Thymus (tissue), 11 donors: ENCODE results near the gene PHC2. TPM values are rescaled to one million over a fixed set of nuclear protein-coding genes. Genes with fewer than 3 reads are reported as not detected.

Experiments
- DNase-seq, 9 donors: peaks; one replicate each; pipeline ENCODE4 v3.0.0-alpha.2; 2013; ENCODE audit warnings: low spot score in 9 of 9, low read depth in 6 of 9, missing footprints in 1 of 9
- H3K27ac ChIP-seq, 2 donors: one replicate each; pipeline ENCODE4 v1.5.1; 2013; ENCODE audit warnings: control low read depth in 1 of 2, low read depth in 1 of 2, low read length in 1 of 2, mild to moderate bottlenecking in 1 of 2, moderate library complexity in 1 of 2
- H3K27me3 ChIP-seq, 2 donors: one replicate each; pipeline ENCODE4 v1.5.1; 2013; ENCODE audit warnings: low read length in 1 of 2; ENCODE audit not compliant: control insufficient read depth in 2 of 2, insufficient read depth in 1 of 2
- H3K36me3 ChIP-seq, 2 donors: one replicate each; pipeline ENCODE4 v1.5.1; 2013; ENCODE audit warnings: low read length in 1 of 2, mild to moderate bottlenecking in 1 of 2, moderate library complexity in 1 of 2; ENCODE audit not compliant: control insufficient read depth in 2 of 2, insufficient read depth in 2 of 2
- H3K4me1 ChIP-seq, 2 donors: one replicate each; pipeline ENCODE4 v1.5.1; 2013; ENCODE audit warnings: low read length in 2 of 2; ENCODE audit not compliant: control insufficient read depth in 2 of 2, insufficient read depth in 2 of 2
- H3K4me3 ChIP-seq, 2 donors: one replicate each; pipeline ENCODE4 v1.5.1; 2013; ENCODE audit warnings: low read length in 2 of 2, control low read depth in 1 of 2, mild to moderate bottlenecking in 1 of 2
- H3K9me3 ChIP-seq, 2 donors: one replicate each; pipeline ENCODE4 v1.5.1; 2013; ENCODE audit warnings: low read length in 1 of 2, mild to moderate bottlenecking in 1 of 2; ENCODE audit not compliant: control insufficient read depth in 2 of 2, insufficient read depth in 1 of 2
- WGBS: extraction: QIAGEN DNeasy Blood & Tissue Kit; methylation state at CpG from one replicate; pipeline ENCODE4 v1.1.7; 2013; 5-methylcytosine and 5-hydroxymethylcytosine counted together
- polyA plus RNA-seq: library from polyadenylated mRNA; stranded (reverse); fragments of 200-250 nt; gene quantifications from one replicate; pipeline ENCODE4 v1.2.3, GENCODE V29; 2013
- total RNA-seq: library from RNA; stranded (reverse); fragments of 120-200 nt; gene quantifications from one replicate; pipeline ENCODE4 v1.2.4, GENCODE V29; 2013
- donor health status: healthy.

Gene PHC2
- total and polyA plus RNA-seq, 2 donors: 35.0 to 79.0 TPM

DNA sequence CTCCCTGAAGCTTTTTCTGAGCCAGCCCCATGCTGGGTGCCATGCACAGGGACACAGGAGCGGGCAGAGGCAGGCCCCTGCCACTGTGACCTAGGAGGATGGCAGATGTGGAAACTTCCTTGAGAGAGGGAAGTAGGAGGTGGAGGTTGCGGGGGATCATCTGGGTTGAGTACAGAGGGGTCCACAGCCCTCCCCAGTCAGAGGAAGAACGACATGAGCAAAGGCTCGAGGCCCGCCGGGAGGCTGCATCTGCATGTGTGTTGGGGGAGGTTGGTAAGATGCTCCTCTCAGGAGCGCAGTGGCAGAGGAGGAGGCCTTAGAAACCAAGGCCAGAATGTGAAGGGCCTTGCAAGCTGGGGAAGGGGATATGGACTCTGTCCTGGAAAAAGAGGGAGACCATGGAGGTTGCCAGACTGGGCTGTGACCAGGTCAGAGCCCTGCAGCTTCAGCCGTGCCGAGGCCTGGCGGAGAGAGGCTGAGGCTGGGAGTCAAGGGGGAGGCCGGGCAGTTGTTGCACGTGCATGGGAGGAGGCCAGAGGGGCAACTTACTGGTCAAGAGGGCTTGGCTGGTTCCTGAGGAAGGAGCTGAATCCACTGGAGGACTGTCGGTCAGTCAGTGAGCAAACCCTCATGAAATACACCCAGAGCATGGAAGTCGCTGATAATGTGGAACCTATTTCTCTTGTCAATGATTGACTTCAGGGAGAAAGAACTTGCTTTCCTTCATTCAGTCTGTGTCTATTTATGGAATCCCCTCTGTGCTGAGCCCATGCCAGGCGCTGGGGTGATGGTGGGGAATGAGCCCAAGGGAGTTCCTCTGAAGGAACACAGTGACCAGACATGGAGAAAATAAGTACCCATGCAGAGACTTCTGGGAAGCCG lies 141.7 kb downstream of the PHC2 start:
- Histone ChIP-seq H3K4me3 (no peak overlapping the region), H3K27me3 (no peaks in the 10 kb centered on the region), H3K36me3 (peaks cover 27 to 31% of the 10 kb centered on the region in 2 donors), H3K27ac (no peak overlapping the region), H3K9me3 (peaks cover 0 to 1% of the 10 kb centered on the region in 2 donors), H3K4me1 (no peaks in the 10 kb centered on the region)
- WGBS: 98% methylated on average over 16 of the region's 16 CpGs
- no peak for DNase-seq

DNA sequence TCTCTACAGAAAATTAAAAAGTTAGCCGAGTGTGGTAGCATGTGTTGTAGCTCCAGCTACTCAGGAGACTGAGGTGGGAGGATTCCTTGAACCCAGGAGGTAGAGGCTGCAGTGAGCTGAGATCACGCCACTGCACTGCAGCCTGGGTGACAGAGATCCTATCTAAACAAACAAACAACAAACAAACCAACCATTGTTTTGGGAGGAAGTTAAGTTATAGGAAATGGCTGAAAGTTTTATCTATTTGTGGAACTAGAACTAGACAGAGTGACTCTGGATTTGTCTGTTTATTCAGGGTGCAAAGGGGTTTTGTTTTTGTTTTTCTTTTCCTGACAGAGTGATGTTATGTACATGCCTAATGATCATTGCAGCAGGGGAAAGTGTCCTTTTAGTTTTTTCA lies 143.6 kb downstream of the PHC2 start:
- DNase-seq: no peak
- WGBS: 97% methylated on average over 2 of the region's 2 CpGs
- Histone ChIP-seq H3K9me3 (peaks cover 0 to 1% of the 10 kb centered on the region in 2 donors), H3K36me3 (peaks cover 22 to 27% of the 10 kb centered on the region in 2 donors), H3K4me3 (no peak overlapping the region), H3K27ac (no peak overlapping the region), H3K4me1 (no peaks in the 10 kb centered on the region), H3K27me3 (no peaks in the 10 kb centered on the region)

DNA sequence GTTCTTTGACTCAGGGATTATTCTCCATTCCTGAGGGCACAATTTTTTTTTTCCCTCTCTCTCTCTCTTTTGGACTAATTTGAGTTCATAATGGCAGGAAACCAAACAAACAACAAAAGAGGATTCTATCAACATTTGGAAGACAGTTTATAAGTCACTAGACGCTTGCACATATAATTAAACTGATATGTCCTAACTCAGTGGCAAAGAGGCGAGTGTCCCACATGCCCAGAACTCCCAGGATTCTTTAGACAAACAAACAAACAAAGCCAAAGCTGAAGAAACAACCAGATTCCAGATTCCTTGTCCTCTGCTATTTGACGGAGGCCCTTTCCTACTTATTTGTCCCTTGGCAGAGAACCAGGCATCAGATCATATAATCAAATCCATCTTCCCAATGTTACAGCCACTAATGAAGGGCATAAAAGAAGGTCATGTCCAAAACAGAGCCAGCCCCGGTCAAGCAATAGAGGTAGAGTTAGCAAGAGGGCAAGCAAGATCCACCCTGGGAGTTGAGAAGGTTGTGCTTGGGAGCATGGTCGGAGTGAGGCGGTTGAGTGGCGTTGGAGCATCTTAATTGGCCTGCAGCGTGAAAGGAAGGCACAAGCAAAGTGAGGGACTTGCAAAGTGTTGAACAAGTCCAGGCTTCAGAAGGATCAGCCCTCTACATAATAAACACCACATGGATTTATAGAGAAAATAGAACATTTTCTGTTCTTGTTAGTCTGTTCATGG lies 144.3 kb downstream of the PHC2 start:
- Histone ChIP-seq H3K36me3 (peaks cover 27 to 33% of the 10 kb centered on the region in 2 donors), H3K27me3 (no peaks in the 10 kb centered on the region), H3K27ac (no peak overlapping the region), H3K4me1 (no peaks in the 10 kb centered on the region), H3K4me3 (no peak overlapping the region), H3K9me3 (peaks cover 0 to 1% of the 10 kb centered on the region in 2 donors)
- WGBS: 95% methylated on average over 8 of the region's 8 CpGs
- no peak for DNase-seq

DNA sequence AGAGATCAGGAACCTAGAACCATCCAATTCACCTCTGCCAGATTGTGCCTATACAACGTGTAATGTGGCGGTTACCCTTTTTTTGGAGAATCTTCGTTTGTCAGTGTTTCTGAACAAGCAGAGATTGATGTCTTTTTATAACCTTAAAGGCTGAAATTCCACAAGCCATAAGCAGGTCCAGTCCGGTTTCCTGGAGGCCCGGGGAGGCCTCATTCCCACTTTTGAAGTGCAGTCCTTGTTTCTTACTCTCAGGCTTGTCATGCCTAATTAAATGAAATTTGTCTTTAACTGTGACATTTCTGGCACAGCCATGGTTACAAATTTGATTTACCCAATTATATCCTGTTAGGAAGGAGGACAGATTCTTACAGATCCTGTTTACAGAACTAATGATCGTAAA lies 146.8 kb downstream of the PHC2 start:
- no peak for DNase-seq
- peaks cover 43 to 45% of the 10 kb centered on the region in 2 donors for H3K36me3 ChIP-seq
- no peaks in the 10 kb centered on the region for H3K27me3 ChIP-seq
- no peak overlapping the region for H3K27ac ChIP-seq
- H3K9me3 ChIP-seq: no peaks in the 10 kb centered on the region
- WGBS: 96% methylated on average over 6 of the region's 6 CpGs
- H3K4me3 ChIP-seq: no peak overlapping the region
- no peaks in the 10 kb centered on the region for H3K4me1 ChIP-seq

DNA sequence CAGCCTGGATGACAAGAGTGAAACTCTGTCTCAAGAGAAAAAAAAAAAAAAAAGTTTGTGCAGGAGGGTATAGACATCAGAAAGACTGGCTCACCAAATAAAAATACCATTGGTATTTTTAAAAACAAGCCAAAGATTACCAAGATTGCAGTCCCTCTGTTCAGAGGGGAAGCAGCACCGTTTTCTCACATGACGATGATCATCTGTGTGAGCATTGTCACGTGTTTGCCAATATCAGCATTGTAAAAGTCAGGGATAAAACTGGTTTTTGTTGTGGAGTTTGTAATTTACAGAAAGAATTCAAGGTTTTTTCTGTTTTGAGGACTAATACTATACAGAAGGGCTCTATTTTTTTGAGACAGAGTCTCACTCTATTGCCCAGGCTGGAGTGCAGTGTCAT lies 148.1 kb downstream of the PHC2 start:
- Histone ChIP-seq H3K9me3 (no peaks in the 10 kb centered on the region), H3K27me3 (no peaks in the 10 kb centered on the region), H3K36me3 (peaks cover 41 to 45% of the 10 kb centered on the region in 2 donors), H3K27ac (no peak overlapping the region), H3K4me3 (no peak overlapping the region), H3K4me1 (no peaks in the 10 kb centered on the region)
- DNase-seq: no peak
- WGBS: 99% methylated on average over 3 of the region's 3 CpGs

DNA sequence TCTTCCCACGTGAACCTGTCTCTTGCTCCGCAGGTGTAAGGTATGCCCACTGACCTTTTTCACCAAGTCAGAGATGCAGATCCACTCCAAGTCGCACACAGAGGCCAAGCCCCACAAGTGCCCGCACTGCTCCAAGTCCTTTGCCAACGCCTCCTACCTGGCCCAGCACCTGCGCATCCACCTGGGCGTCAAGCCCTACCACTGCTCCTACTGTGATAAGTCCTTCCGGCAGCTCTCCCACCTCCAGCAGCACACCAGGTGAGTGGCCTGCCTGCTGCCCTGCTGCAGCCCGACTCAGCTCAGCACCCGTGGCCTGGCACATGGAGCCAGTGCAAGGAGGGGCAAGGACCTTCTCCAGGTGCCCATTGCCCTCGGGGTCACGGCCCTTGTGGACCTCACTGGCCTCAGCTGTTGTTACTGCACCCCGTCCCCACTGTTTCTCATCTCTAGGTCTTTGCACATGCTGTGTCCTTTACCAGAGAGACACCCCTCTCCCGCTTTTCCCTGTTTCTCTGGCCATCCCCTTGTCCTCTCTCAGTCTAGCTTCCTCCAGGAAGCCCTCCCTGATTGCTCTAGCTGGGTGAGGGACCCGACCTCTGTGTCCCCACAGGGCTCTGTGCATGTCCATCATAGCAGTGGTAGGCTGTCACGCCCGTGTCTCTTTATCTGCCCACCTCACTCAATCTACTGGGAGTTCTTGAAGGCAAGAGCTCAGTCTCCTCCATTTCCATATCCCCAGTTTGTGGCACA lies 149.2 kb downstream of the PHC2 start:
- peaks cover 48 to 52% of the 10 kb centered on the region in 2 donors for H3K36me3 ChIP-seq
- H3K9me3 ChIP-seq: no peaks in the 10 kb centered on the region
- no peak overlapping the region for H3K27ac ChIP-seq
- no peaks in the 10 kb centered on the region for H3K27me3 ChIP-seq
- 99% methylated on average over 17 of the region's 17 CpGs for WGBS
- DNase-seq: no peak
- H3K4me1 ChIP-seq: no peaks in the 10 kb centered on the region
- no peak overlapping the region for H3K4me3 ChIP-seq

DNA sequence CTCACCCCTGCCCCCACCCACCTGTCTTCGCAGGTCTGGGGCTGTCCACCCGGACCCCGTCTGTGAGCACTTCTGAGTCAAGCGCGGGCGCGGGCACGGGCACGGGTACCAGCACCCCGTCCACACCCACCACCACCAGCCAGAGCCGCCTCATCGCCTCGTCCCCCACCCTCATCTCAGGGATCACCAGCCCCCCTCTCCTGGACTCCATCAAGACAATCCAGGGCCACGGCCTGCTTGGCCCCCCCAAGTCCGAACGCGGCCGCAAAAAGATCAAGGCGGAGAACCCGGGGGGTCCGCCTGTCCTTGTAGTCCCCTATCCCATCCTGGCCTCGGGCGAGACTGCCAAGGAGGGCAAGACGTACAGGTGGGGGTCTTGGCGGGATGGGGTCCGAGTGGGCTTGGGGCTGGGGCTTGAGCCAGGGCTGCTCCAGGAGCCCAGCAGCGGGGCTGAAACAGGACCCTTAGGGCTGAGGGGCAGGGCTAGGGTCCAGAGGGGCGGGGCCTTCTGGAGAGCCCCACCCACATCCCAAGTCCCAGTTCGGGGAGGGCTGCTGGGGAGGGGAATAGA lies 150.7 kb downstream of the PHC2 start:
- Histone ChIP-seq H3K36me3 (peaks cover 51 to 57% of the 10 kb centered on the region in 2 donors), H3K27ac (no peak overlapping the region)

DNA sequence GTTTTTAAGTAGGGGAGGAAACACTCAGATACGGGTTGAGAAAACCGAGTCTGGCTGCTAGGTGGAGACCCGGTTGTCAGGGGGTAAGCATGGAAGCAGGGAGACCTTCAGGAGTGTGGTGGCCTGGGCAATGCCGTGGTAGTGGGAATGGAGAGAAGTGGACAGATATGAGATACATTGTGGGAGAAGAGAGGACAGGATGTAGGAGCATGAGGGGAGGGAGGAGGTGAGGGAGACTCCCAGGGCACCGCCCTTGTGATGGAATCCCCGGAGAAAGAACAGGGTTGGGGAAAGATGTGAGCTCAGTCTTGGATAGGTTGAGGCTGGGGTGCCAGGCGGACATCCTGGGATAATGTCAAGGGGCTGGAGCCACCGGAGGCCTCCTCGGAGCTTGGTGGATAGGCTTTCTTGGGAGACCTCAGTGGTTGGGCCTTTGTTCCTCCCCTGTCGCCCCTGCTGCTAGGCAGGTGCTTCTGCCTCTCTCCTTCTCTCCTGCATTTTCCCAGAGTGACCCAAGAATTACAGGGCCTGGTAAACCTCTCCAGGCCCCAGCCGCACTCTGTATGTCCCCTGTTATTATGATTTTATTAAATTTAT lies 153.3 kb downstream of the PHC2 start:
- H3K36me3 ChIP-seq: peaks cover 39 to 50% of the 10 kb centered on the region in 2 donors
- 98% methylated on average over 11 of the region's 11 CpGs for WGBS
- H3K9me3 ChIP-seq: no peaks in the 10 kb centered on the region
- H3K27me3 ChIP-seq: no peaks in the 10 kb centered on the region
- H3K4me1 ChIP-seq: no peaks in the 10 kb centered on the region
- no peak overlapping the region for H3K4me3 ChIP-seq
- no peak for DNase-seq
- H3K27ac ChIP-seq: no peak overlapping the region

More for the DNA sequence above, 150.7 kb downstream of the PHC2 start:
- Histone ChIP-seq H3K4me3 (no peak overlapping the region), H3K9me3 (no peaks in the 10 kb centered on the region), H3K4me1 (no peaks in the 10 kb centered on the region), H3K27me3 (no peaks in the 10 kb centered on the region)
- DNase-seq: no peak
- 98% methylated on average over 29 of the region's 29 CpGs for WGBS
